Ramos (cell line): Measurements from ENCODE around the gene TBCCD1.
"Not testable (repeated sequence)": the region's sequence is repeated elsewhere in the genome, so short reads cannot be mapped to it uniquely, and the experiment has no call there.

ENCODE experiments used
- in situ Hi-C: fragments of 300-500 bp; cut with MboI; formaldehyde crosslinking; loops from one replicate; pipeline ENCODE4 v1.14.3; 2022; ENCODE audit warnings: low sequenced_read_pairs; ENCODE audit not compliant: unreplicated experiment

The TBCCD1 gene

DNA sequence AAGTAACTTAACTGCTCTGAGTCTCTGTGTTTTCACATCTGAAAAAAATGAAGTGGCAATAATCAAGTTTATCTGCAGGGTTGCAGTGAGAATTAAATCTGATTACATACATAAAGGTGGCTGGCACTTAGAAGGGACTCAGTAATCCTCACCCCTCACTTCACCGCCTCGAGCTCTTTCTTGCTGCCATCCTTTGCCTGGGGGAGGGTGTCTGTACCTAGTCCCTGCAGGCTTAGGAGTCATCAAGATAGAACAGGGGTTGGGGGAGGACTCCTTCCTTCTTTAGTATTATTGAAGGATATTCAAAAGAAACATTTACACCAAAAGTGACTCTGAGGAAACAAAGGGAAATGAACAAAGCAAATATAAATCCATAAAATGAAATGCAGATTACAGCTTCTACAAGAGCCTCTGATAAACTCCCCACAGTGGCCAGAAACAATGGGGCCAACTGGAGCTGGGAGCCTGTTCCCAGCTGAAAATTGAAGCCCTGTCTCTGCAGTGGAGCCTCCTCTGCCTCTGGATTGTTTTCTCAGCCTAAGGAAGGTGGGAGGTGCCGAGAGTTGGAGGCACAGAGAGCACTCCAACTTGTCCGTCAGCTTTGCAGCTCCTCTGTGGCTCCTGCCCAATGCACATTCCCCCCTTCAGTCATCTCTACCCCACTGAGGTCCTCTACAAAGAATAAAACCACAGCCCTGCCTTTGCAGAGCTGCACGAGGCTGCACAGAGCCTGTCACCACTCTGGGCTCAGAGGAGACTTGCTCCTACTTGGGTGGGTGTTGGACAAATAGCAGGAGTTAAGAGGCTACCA, 64.8 kb downstream of the TBCCD1 start:
- in situ Hi-C loops, result no loop called here

- in situ Hi-C loops, result not testable (repeated sequence)
These were observed 67.2 kb downstream of the TBCCD1 start for GRCh38 chr3:186499949-186500348.

- in situ Hi-C loops, result not testable (repeated sequence)
These were observed 69.1 kb downstream of the TBCCD1 start for GRCh38 chr3:186498022-186498421.

DNA sequence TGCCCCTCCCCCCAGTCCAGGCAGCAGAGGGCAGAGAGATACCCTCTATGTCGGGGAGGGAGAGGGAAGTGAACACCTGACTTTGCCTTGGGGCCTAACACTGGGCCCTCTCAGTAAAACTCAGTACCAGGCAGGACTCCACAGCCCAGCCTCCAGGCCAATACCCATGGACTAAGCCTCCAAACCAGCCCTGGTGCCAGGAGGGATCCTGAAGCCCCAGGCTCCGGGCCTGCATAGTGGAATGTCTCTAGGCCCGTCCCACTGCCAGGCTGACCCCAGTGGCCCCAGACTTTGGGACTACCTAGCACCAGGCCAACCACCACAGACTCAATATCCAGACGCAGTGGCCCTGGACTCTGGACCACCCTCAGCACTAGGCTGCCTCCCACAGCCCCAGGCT, 69.5 kb downstream of the TBCCD1 start:
- in situ Hi-C loops, result no loop called here

GRCh38 chr3:186496635-186497034, 70.5 kb downstream of the TBCCD1 start:
- in situ Hi-C loops, result no loop called here
